DMS 273 (cell line): ENCODE results near the gene EML1.
A peak's percentile ranks its signal among the peaks of the same experiment; 100 is the strongest.

Experiments
- DNase-seq: peaks from one replicate; lab custom pipeline; 2025; ENCODE audit not compliant: unreplicated experiment; lab: John Stamatoyannopoulos, UW

The EML1 gene

DNA sequence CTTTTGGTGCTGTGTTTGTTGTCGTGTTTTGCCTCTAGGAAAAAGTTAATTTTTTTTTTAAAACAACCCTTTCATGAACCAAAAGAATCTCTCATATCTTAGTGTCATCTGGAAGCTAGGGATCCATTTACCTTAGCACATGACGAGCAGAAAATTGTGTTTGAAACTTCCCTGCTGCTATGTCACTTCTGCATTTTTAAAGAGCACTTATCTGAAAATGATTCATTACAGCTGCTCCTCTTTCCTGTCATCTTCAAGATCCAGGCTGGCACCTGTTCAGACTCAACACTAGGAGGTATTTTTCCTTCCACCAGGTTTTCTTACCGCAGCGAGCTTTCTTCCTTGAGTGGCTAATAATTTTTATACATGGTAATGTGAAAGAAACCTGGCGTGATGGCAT is 67.0 kb downstream of the EML1 start:
- DNase-seq, result no peak

- DNase-seq, result no peak
Observed at GRCh38 chr14:99862136-99862535, 68.9 kb downstream of the EML1 start.

DNA sequence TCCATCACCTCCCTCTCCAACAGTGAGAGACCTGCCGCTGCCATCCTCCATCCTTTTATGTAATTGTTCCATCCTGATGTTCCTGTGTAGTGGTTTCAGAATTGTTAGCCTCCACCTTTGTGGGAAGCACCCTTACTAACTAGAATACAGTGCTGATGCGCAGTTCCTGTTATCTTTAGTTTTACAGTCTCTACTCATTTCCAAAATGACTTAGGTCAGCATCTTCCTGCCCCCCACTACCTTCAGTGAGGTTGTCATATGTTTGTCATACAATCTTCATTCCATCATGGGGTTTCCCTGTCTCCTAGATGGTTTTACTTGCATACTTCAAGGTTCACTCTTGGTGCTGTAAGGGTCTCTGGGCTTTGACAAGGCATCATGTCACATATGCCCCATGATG is 69.8 kb downstream of the EML1 start:
- no peak for DNase-seq

DNA sequence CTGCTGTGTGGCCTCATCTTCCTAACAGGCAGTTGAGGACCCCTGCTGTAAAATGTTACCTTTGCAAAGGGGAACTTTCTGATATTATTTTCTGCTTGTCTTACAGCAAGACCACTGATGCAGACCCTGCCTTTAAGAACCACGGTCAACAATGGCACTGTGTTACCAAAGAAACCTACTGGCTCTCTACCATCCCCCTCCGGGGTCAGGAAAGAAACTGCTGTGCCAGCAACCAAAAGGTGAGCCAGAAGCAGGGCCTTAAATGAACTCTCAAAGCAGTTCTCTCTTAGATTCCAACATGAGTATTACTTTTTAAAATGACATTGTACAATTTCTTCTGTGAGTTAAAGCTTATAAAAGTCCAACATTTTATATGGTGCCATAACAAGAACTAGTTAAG is 72.2 kb downstream of the EML1 start:
- DNase-seq, result no peak

DNA sequence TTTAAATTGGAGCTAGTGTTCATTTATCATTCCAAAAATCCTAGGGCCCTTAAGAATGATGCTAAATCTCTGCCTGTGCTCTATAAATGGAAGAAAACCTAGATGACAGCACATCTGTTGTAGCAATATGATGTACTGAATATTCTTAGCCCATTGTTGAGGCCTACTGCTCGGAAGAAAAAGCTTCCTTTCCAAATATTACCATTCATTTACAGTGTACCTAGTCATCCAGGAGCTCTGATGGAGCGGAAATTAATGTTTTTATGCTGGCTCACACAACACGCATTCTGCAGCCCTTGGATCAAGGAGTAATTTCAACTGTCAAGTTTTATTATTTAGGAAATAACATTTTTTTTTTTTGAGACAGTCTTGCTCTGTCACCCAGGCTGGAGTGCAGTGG is 77.4 kb downstream of the EML1 start:
- DNase-seq, result no peak

GRCh38 chr14:99871771-99872170 is 78.6 kb downstream of the EML1 start:
- DNase-seq, result peak; percentile 20

- DNase-seq, result peak; percentile 26
Observed at GRCh38 chr14:99872786-99873440, 79.7 kb downstream of the EML1 start.

GRCh38 chr14:99873653-99874052 is 80.4 kb downstream of the EML1 start:
- DNase-seq, result no peak

DNA sequence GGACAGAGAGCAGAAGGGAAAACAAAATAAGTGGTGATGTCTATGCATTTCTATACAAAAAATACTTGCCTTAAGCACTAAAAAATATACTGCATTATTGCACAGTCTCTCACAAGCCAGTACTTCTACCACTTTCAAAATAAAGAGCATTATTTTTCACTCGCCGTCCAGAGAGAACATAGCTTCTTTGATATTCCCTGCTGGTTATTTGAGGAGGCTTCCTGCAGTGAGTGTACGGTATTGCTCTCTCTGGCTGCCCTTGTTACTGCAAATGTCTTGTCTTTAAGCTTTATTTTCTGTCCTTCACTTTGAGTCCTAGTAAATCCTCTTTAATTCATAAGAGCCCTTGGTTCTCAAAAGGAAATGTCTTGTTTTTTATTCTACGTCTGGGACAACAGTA is 81.1 kb downstream of the EML1 start:
- no peak for DNase-seq

DNA sequence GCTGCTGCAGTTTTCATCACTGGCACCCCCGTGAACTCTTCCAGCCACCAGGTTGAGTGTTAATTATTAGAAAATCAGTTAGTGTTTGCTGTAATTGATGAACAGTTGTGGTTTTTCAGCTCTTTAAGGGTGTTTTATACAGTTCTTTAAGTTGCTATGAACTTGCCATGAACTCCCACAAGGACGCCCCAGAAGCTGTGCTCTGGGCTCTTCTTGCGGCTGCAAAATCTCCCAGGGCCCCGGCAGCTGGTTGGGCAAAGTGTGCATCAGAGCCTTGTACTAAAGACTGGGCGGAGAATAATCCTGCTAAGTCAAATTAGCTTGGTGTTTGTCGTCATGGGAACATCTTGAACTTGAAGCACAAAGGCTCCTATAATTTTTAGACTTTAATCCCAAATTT is 82.2 kb downstream of the EML1 start:
- peak; percentile 24 for DNase-seq

DNA sequence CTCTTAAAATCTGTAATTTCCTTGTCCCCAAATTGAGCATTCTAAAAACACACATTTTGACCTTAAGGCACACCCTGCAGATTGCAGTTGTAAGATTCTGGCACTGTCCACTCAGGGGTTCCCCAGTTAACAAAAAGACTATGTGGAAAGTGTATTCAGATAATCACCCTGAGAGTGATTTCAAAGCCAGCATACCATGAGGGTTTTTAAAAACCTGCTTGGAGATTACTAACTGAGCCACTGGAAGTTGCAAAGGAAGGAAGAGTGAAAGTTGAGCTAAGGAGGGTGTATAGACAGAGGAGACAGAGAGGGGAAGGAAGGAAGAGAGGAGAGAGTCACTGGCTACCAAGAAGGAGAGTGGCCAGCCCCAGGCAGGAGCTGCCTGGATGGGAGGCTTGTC is 82.6 kb downstream of the EML1 start:
- no peak for DNase-seq

GRCh38 chr14:99876406-99876805 is 83.2 kb downstream of the EML1 start:
- DNase-seq, result no peak

DNA sequence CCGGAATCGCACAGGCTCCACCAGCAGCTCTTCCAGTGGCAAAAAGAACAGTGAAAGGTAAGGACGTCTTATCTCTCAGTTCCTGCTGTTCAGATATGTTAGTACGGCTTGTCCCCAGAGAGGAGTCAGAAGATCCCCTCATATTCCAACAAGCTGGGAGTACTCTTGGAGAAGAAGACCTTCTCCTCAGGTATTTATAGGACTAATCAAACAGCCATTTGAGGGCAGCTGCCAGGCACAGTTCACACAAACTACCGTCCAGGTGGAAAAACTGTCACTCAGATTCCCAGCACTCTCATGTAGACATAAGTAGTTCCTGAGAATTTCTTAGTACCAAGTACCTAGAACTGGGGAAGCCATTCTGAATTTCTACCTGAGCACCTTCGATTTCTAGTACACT is 85.3 kb downstream of the EML1 start:
- no peak for DNase-seq

DNA sequence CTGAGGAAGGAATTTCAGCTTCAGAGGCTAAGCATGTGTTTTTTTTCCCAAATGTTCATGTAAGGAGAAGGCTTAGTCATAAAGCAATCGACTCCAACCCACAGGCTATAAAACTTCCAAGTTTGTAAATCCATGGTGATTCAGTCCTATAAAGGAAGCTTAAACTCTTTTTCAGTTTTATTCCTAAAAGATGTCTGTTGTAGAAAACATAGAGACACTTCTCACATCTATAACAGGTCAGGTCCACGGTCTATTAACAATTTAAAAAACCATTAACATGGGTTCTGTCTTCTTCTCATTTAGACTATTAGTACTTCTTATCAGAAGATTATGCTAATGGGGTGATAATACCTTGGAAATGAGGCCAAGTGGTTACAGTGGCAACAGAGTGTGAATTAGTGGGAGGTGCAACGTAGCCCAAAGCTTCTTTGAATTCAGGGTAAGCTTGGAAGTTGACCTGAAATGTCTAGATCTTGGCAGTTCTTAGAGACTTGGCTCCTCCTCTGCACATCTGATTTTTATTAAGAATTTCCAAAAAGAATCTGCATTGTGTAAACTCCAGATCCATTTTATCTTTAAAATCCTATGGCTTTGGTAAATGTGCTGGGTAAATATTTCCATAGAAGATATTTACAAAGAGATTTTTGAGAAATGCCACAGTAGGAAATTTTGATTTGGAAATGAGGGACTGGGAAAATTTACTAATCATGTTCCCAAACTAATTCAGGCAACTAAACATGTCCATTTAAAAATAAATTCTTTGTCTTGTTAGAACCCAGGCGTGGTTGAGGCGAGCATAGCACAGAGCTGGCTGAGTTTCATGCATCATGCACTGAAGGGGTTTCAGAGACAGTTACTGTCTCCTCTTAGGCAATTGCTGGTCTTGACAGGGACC is 86.4 kb downstream of the EML1 start:
- DNase-seq, result peak; percentile 14

DNA sequence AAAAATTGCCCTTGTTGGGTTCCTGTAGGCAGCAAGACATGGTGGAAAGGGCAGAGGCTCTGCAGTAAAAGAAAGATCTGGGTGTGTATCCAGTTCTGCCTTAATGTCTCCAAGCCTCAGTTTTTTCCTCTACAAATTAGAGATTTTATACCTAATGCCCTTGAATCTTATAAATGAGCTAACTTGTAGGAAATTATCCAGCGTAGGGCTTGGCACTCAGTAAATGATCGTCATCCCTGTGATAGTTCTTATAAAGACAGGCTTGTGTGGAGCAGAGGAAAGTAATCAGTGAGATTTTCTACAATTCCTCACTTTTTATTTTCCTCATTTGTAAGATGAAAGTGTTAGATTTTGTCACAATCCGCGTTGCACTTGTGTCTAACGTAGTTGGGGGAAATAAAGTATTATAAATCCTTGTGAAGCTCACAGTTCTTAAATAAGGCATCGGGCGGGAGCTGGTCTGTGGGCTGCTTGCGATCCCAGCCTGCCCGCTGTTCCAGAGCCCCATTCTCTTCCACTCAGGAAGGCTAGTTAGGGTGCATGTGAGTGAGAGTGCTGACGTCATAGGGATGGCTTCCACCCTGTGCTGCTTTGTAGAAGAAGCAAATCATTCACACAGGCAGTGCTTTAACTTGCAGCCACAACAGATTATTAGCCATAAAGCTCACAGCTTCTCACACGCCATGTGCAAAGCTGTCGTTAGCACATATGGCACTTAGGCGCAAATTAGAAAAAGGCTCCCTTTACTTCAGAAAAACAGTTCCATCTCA is 87.6 kb downstream of the EML1 start:
- DNase-seq, result no peak

DNA sequence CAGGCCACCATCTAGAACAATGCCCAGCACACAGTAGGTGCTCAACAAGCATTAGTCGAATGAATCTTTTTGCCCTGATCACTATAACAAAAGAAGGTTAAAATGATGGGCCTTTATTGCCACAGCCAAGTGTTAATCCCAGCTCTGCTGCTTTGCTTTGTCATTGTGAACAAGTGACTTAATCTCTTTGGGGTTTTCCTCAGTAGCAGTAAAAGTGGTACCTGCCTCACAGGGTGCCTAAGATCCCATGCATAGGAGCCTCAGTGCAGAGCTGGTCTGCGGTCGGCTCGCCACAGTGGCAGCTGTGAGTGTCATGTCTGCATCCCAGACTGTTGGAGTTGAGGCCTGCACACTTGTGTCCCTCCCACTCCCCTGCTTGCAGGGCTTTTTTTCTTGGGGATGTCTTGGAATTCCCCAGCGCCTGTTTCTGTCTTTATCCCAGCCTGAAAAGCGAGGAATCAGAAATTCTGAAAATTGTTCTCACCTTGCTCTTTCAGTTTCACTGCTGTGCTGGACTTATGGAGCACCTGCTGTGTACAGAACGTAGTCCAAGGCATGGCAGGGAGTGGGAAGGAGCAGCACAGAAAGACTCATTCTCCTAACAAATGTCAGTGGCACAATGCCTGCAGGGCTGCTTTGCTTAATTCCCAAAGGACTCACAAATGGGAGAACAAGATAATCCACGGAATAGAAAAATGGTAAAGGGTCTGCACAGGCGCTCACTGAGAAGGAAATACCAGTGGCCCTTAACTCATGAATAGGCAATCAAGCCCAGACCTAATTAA is 90.8 kb downstream of the EML1 start:
- DNase-seq, result no peak

- peak; percentile 74 for DNase-seq
Observed at GRCh38 chr14:99884834-99885648, 91.8 kb downstream of the EML1 start.

DNA sequence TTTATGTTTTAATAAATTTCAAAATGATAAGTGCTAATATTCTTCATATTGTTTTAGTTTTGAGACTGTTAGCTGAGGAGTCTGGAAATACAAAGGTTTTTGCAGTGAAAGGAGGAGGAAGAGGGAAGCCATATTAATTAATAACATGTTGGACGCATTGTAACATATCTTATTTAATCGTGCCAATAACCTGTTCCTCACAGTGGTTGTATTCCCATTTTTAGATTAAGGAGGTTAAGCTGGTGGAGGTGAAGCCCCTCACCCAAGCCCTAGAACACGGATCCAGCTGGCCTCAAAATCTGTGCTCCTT is 92.4 kb downstream of the EML1 start:
- DNase-seq, result no peak

- DNase-seq, result no peak
Observed at GRCh38 chr14:99887407-99887806, 94.2 kb downstream of the EML1 start.

DNA sequence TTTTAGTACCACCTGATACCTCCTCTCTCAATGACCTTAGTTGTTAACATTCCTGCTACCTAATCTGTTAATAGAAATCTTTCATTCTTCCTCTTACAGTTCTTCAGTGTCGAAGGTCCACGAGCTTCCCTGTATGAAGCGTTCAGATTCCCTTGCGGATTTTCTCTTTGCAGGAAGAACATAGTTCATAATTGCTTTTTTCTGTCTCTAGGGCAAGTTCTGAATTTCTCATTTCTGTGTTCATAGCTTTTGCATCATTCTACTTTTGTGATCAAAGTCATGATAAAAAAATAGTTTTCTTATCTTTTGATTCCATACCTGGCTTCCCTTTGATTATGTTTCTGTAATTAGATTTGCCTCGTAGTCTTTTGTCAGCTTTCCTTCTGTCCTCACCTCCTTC is 94.9 kb downstream of the EML1 start:
- DNase-seq, result no peak
